ENCODE measurements around the gene RBM17.
"Not testable (repeated sequence)": the region's sequence is repeated elsewhere in the genome, so short reads cannot be mapped to it uniquely, and the experiment has no call there.

Gene RBM17

DNA sequence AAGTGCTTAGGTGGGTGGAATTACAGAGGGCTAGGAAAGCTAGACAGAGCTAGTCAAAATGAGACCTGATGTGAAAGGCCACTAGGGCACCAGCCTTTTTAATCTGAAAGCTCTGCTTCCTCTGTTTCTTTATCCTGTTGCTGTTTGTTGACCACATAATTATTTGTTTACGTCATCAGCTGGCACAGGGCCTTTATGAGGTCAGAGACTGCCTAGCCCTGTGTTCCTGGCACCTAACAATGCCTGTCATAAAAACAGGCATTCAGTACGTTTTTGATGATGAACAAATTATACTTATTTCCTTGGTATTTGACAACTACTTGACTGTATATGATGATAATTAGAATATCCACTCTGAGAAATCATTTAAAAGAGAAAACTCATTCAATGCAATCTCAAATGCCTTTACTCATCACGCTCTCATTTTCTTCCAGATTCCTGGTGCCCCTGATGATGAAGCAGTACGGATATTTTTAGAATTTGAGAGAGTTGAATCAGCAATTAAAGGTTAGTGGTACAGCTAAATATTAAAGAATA lies 26.0 kb downstream of the RBM17 start:
- no peak for DNase-seq

DNA sequence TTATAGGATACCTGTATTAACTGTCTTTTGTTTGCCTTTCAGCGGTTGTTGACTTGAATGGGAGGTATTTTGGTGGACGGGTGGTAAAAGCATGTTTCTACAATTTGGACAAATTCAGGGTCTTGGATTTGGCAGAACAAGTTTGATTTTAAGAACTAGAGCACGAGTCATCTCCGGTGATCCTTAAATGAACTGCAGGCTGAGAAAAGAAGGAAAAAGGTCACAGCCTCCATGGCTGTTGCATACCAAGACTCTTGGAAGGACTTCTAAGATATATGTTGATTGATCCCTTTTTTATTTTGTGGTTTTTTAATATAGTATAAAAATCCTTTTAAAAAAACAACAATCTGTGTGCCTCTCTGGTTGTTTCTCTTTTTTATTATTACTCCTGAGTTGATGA lies 26.6 kb downstream of the RBM17 start:
- DNase-seq: no peak

DNA sequence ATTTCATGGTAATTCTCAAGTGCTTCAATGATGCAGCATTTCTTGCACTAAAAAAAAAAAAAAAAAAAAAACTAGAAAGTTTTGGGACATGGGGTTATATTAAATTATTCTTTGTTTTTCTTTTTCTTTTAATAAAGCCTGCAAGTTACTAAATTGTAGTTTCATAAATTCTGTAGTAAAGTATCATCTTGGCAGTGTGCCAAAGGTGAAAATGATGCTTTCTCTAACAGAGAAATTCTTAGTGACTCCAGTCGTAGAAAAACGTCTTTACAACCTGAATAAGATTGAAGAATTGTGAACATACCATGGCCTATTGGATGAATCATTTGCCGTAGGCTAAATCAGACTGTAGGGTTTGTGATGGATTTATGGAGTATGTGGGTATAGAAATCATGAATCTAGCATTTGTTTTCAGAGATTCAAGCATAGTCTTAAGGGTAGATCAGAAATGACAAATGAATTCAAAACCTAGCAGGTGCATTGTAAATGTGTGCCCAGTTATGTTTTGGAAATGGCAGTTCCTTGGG lies 27.1 kb downstream of the RBM17 start:
- DNase-seq: no peak

DNA sequence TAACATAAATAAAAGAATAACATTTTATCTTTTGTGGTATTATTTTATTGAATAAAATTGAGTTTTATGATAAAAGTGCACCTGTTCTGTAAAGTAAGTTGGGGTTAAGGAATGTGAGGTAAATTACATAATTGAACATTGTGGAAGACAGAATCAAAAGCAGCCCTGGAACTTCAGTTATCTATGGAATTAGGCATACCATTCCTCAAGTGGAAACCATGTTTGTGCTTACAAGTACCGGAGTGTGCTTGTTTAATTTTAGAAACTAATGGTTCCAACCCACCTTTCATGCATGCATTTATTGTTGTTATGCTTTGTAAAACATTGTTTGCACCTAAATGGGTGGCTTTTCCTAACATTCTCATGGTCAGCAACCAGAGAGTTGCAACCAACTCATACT lies 28.0 kb downstream of the RBM17 start:
- DNase-seq: no peak

DNA sequence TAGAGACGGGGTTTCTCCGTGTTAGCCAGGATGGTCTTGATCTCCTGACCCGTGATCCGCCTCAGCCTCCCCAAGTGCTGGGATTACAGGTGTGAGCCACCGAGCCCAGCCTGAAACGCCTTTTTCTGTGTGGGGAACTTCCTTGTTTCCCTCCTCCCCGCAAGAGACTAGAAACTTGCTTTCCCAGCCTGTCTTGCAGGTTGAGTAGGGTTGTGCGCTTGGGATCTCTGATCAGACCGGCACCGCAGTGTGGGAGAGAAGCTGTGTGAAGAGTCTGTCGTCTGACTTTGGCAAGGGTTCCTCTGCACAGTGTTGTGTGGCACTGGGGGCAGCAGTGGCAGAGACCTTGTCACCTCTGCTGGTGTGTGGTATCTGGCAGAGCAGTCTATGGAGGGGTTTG lies 28.9 kb downstream of the RBM17 start:
- no peak for DNase-seq

DNA sequence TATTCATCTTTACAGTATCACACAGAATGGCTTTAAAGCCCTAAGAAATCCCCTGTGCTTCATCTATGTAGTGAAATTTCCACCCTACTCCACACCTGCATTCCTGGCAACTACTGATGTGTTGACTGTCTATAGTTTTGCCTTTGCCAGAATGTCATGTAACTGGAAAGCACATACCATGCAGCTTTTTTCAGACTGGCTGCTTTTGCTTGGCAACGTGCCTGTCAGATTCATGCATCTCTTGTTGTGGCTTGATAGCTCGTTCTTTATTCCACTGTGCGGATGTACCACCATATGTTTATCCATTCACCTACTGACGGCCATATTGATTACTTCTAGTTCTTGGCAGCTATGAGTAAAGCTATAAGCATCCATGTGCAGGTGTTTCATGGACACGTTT lies 30.6 kb downstream of the RBM17 start:
- DNase-seq: no peak

DNA sequence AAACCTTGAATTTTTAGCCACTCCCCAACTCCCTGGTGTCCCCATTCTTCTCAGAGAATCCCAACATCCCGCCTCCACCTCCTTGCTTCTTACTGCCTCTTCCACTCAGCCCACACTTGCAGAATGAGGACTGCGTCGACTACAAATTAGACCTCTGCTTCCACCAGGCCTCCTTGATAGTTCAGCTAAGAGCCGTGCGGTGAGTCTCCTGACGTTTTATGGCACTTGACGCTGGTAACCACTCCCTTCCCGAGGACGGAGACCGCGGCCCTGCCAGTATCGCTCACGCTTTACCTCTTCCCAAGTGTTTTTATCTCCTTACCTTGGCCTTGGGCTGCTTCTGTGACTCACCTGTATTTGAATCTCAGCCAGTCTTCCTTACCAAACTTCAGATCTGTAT lies 31.1 kb downstream of the RBM17 start:
- DNase-seq: peak; percentile 13

DNA sequence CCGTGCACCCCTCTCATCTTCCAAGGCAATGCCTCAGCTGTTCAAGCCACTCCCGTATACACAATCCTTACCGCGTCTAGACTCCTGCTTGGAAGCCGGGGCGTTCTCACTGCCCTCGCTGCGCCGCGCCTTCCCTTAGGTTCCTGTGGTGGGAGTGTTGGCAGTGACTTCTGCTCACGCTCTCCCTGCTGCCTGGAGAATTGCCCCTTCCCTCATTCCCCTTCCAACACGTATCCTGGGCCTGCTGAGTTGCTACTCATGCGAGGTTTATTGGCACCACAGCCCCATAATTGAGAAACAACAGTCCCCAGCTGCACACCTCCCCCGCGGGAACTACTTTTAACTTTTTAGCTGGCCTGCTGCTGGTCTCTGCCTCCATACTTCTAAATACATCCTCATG lies 31.9 kb downstream of the RBM17 start:
- no peak for DNase-seq

DNA sequence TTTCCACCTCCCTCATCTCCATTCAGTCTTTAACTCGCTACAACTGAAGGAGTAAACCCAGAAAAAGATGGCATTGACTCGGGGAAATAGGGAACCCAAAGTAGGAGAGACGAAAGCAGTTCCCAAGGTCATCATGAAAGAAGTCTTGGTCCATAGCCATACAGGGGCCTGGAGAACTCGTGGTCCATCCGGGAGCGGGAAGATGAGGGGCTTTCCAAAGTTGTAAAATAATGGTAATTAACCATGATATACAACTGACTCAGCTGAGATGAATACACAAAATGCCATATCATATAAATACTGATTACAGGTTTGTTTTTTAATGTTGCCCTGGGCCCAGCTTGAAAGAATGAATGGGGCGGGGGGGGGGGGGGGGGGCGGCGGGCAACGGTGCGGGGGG lies 32.3 kb downstream of the RBM17 start:
- no peak for DNase-seq

DNA sequence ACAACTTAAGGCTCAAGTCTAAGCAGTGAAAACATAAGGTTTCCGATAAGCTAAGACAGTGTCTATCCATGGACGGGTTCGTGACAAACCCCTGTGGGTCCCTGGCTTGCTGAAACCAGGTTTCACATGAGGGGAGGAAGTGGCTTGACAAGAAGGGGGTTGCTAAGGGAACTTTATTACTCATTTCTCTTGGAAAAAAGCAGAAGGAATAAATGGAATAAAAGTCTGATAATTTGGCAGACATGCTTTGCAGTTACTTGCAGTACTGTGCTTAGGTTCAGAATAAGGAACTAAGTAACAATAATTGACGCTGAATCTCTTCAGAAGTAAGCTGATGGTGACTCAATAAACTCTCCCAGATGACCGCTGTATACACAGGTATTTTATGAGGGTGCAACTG lies 34.7 kb downstream of the RBM17 start:
- no peak for DNase-seq

DNA sequence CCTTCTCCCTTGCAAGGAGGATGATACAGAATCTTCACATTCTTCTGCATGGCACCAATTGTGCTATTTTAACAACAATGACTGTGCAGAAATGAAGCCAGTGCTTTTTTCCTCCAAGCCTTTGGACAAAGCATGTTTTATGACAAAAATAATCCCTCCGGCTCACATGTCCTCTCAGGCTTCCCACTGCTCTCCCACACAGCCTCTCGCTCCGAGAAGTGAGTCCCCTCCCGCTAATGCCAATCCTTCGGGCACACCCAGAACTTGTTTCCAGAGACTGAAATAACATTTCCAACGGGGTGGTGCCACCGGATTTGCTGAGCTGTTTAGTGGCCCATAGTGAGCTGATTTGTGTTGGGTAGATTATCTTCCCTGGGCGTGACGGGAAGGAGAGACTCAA lies 35.8 kb downstream of the RBM17 start:
- DNase-seq: no peak

DNA sequence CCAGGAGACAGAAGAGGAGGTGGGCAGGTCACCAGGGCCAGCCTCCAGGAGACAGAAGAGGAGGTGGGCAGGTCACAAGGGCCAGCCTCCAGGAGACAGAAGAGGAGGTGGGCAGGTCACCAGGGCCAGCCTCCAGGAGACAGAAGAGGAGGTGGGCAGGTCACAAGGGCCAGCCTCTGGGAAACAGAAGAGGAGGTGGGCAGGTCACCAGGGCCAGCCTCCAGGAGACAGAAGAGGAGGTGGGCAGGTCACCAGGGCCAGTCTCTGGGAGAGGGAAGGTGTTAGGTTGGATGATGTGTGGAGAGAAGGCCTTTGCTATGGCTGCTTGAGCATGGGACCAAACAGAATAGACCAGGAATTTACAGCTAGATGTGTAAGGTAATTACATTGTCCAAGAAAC lies 38.6 kb downstream of the RBM17 start:
- DNase-seq: not testable (repeated sequence)

DNA sequence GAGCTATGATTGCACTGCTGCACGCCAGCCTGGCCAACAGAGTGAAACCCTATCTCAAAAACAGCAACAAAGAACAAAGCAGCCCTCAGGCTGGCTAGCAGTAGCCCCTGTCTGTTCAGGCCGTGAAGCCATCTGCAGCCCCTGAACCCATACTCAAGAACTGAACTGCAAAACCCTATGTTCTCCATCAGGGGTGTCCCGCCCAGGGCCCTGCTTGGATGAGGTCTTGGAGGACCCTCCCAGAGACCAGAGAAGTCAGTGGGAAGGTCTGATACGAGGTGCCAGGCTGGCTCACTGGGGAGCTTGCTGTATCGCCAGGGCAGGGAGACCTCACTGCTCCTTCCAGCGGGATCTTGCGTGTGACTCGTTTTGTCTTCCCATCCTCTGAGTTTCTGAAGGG lies 39.3 kb downstream of the RBM17 start:
- DNase-seq: no peak

DNA sequence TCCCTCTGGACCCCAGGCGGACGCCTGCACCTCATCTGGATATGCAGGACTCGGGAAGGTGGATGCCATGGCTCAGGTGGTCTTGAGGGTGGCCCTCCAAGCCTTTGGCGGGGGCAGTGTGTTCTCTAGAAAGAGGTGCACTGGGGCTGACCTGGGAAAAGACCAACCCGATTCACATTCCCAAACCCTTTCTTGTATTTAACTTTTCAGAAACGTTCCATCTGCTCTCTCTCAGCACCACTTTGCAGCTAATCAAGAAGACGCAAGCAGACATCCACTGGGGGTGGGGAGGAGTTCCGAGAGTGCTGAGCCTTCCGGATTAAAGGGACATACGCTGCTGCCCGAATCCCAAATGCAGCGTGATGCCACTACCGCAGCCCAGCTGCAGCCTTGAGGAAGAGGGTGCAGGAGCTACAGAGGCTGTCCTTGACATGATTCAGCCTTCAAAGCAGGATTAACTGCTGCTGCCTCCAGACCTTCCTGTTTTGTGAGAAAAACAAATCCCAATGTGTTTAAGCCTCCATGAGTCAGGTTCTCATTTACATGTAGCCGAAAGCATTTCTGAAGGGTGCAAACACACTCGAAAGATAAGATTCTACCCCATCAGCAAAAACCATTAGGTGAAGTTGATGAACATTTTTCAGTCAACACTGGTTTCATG lies 39.9 kb downstream of the RBM17 start:
- no peak for DNase-seq

DNA sequence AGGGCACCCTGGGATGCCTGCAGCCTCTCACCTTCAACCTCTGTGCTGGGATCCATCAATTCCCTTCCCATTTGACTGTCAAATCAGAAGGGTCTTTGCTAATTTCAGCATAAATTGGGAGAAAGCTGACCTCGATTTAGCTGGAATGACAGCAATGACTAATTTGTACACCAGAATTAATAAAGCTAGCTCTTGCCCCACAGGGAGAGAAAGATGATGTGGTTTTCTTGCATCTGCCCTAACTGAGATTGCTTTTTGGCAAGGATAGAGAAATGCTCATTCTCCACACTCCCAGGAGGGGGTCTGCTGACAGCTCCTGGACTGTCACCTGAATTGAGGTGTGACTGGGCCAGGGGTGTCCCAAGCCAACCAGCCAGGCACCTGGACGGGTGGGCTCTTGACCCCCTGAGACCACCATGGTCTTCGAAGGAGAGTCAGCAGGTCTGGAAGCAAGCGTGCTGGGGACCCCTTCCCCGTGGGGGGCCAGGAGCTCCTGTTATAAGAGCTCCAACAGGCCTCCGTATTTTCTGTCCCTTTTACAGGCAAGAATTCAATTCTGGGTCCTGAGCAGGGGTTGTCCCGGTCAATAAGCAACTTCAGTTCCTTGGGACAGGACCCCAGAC lies 42.1 kb downstream of the RBM17 start:
- no peak for DNase-seq

DNA sequence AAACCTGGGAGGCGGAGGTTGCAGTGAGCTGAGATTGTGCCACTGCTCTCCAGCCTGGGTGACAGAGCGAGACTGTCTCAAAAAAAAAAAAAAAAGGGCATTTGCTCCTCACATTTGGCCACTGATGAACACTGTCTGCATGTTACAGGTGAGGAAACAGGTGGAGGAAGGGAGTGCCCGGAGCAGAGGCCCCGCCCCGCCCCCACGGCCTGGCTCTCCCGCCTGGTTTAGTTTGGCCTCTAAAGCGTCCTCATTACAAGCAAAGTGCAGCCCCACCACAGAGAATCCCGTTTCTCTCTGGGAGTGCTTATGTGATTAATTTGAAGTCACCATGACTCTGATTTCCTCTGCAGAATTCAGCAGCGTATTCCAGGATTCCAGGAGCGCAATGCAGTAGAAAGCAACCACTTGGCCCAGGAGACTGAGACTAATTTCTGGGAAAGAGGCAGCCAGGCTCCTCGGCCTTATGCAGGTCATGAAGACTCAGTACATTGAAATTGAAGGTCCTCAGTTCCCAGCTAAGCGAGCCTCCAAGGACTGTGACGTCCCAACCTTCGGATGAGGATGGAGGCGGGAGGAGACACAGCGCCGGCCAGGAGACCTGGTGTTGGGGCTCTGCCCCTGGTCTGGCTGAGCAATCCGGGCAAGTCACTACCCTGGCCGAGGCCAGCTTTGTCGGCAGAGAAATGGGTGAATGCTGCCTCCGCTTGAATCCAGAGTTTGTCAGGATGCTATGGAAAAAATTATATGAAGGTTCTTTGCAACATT lies 44.7 kb downstream of the RBM17 start:
- no peak for DNase-seq

DNA sequence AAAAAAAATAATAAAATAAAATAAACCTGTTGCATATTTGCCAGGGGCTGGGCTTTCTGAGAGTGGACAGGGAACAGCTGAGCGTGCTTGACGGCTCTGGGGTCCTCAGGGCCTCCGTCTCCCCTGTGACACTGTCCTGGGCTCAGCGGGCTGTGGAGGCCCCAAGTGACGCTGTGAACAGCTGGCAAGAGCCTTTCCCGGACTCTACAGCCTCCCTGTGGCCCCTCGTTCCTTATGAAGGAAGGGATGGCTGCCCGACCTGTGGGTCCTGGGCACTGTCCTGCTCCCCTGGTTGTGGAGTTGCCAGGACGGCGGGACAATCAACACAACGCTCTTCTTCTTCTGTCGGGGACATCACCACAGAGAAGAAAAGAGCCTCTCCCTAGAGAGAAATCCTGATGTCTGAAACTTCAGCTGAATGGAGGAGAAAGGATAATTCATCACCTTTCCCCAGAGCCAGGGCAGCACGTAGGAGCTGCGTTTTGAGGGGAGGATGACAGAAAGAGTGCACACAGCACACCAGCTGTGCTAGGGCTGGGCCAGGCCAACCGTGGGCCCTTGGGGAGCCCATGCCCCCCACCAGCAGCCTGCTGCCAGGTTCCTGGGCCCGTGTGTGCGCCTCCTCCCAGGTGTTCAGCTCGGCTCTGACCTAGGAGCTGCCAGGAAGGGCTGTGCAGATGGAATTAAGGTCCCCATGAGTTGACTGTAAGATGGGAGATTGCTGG lies 45.4 kb downstream of the RBM17 start:
- no peak for DNase-seq

DNA sequence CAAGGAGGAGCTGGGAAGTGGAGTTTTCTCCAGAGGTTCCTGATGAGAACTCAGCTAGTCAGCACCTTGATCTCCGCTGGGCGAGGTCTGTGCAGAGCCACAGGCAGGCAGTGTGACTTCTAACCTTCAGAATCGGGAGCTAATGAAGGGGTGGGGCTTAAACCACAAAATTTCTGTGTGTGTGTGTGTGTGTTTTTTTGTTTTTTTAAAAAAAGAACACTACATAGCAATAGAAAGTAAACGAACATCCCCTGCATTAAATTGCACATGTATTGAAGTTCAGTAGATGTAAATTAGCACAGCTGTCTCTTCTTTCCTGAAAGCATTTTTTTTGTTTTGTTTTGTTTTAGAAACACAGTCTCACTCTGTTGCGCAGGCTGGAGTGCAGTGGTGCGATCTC lies 46.2 kb downstream of the RBM17 start:
- DNase-seq: no peak

DNA sequence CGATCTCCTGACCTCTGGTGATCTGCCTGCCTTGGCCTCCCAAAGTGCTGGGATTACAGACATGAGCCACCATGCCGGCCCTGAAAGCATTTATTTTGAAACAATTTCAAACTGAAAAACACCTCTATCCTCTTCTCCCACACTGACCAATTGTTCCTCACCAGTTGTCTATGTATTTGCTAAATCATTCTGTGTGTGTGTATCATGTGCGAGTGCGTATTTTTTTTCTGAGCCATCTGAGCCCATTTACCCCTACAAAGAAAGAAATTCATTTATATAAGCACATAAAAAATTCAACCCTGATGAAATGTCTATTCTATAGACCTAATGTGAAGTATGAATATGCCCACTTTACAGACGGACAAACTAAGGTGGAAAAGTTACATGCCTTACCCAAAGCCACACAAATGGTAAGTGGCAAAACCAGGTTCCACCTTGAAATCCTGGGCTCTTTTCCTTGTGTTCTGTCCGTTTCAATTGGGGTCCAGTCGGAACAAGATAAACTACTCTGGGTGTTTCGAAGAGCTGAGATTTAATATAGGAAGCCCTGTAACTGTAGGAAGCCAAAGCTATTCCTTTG lies 46.8 kb downstream of the RBM17 start:
- DNase-seq: no peak

DNA sequence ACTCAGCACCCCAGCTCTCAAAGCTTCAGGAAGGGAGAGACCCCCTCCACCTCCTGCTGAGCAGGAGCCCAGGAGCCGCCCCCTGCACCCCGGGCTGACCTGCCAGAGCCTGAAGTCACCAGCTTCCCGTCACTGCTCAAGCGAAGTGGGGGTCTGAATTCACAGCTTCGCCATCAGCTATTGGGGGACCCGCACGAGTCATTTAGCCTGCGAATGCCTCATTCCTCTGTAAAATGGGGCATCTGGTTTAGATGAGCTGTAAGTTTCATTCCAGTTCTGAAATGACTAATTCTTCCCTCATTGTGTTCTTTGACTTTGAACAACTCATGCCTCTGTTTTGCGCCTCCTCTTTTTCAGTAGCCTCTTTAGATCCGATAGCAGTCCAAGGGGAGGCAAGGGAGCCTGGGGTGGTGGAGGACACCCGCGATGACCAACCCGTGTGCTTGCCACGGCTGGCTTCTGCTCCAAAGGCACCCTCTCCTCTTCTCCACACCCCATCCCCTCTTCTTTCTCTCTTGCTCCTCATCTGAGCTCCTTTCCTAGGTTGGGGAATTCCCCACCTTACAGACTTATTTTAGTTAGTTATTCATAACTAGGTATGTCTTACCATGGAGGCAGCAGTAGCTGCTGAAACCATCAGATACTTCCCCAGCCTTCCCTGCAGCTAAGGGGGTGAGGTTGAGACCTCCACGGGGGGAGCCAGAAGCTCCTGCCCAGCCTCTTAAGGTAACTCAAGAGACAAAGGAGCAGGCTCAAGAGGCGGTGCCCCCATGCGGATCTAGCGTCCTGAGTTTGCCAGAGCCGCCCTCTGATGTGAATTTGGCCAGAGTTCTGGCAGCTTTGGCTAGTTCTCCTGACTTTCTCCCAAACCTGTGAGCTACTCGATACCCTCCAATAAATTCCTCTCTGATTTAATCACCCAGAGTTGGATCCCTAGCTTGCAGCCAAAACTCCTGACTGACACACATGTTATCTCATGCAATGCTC lies 47.7 kb downstream of the RBM17 start:
- no peak for DNase-seq

DNA sequence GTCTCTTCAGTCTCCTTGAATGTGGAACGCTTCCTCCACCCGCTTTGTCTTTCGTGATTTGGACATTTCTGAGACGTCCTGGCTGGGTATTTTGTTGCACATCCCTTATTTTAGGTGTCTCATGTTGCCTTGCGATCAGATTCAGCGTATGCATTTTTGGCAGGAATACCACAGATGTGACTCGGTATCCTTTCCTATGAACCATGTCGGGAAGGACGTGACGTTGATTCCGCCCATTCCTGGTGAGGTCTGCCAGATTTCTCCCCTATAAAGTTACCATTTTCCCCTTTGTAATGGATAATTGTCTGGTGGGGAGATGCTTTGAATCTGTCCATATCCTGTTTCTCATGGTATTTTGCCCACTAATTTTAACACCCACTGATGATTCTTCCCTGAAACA lies 49.6 kb downstream of the RBM17 start:
- no peak for DNase-seq

DNA sequence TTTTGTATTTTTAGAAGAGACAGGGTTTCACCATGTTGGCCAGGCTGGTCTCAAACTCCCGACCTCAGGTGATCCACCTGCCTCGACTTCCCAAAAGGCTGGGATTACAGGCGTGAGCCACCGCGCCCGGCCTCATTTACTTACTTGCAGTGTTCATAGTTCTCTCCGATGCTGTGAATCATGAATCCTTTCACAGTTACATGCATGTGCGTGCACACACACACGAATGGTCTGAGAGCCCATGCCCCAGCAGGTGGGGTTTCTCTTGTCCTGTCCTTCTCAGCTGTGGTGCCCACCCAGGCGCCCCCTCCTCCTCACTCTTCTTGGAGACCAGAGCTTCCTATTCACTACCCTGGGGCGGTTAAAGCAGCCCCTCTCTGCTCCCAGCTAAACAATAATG lies 50.6 kb downstream of the RBM17 start:
- DNase-seq: no peak
